ENCODE measurements around the gene DNAJC2. TPM values are rescaled to one million over a fixed set of nuclear protein-coding genes. Genes with fewer than 3 reads are reported as not detected.
"Not testable (repeated sequence)": the region's sequence is repeated elsewhere in the genome, so short reads cannot be mapped to it uniquely, and the experiment has no call there.

Gene DNAJC2
- total RNA-seq, 1 donor from 2014 or later = 67.1 TPM

DNA sequence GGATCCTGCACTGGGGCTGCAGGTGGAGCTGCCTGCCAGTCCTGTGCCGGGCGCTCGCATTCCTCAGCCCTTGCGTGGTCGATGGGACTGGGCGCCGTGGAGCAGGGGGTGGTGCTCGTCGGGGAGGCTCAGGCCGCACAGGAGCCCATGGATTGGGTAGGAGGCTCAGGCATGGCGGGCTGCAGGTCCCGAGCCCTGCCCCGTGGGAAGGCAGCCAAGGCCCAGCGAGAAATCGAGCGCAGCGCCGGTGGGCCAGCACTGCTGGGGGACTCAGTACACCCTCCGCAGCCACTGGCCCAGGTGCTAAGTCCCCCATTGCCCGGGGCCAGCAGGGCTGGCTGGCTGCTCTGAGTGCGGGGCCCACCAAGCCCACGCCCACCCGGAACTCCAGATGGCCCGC lies 69.7 kb downstream of the DNAJC2 start:
- intact Hi-C loops (cut with micrococcal nuclease) = loop anchor here (5.0 kb wide), 1 partner anchor 128 kb away; the partner anchor contains the start of gene NAPEPLD

DNA sequence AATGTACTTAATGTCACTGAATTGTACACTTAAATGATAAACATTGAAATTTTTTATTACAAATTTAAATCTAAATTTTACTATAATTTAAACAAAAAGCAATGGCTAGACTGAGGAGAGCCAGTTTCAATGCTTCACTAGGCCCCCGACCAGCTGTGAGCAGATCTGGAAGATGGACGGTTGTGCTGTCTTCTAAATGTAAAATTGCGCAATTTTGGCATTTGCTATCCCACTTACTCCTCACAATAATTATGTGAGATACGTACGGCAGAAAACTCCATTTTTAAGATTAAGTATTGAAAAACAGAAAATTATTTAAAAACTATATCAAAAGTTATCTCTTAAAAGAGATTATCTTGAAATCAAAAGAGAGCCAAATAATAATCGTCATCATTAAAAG lies 71.2 kb downstream of the DNAJC2 start:
- H3K9me3 Mint-ChIP-seq; intact Hi-C loops (cut with micrococcal nuclease); H3K27ac Mint-ChIP-seq; H3K4me1 Mint-ChIP-seq; DNase-seq; H3K4me3 Mint-ChIP-seq; H3K36me3 Mint-ChIP-seq (ENCODE audit: low read depth); H3K27me3 Mint-ChIP-seq: not testable (repeated sequence)

More for the DNA sequence above, 69.7 kb downstream of the DNAJC2 start:
- not testable (repeated sequence) for H3K27me3 Mint-ChIP-seq; H3K27ac Mint-ChIP-seq; DNase-seq; H3K36me3 Mint-ChIP-seq (ENCODE audit: low read depth); H3K4me3 Mint-ChIP-seq; H3K9me3 Mint-ChIP-seq; H3K4me1 Mint-ChIP-seq

DNA sequence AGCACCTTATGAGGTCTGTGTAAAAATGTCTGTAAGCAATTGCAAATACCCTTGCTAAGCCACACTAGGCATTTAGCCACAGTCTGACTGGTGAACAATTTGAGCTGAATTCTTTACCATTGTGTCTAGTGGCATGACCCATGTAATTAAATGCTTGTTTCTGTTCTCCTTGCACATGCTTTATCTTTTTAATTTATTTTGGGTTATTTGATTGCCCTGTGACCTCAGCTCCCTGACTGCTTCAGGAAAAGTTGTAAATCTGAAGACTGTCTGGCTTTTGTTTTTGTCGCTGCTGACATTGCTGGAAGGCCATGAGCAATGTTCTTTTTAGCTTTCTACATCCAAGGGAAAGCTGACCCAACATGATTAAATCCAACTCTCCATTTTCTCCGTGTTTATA lies 78.3 kb downstream of the DNAJC2 start:
- H3K9me3 Mint-ChIP-seq; H3K27ac Mint-ChIP-seq; H3K36me3 Mint-ChIP-seq (ENCODE audit: low read depth); H3K27me3 Mint-ChIP-seq; intact Hi-C loops (cut with micrococcal nuclease); H3K4me1 Mint-ChIP-seq; H3K4me3 Mint-ChIP-seq; DNase-seq: not testable (repeated sequence)

DNA sequence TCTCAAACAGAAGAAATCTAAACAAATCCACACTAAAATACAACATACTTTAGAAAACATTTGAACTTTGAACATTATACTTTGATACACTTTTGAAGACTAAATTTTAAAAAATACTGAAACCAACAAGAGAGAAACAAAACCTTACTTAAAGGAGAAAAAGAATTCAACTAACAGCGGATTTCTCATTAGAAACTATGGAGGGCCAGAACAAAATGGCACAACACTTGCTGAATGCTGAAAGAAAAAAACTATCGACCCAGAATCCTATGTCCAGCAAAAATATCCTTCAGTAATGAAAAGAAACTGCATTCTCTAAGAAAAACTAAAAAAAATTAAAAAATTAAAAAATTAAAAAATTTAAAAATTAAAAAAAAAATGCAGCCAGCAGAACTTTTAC lies 80.5 kb downstream of the DNAJC2 start:
- DNase-seq; H3K27me3 Mint-ChIP-seq; H3K36me3 Mint-ChIP-seq (ENCODE audit: low read depth); H3K27ac Mint-ChIP-seq; H3K4me1 Mint-ChIP-seq; intact Hi-C loops (cut with micrococcal nuclease); H3K9me3 Mint-ChIP-seq; H3K4me3 Mint-ChIP-seq: not testable (repeated sequence)

Other genes with a start within 250 kb of the DNAJC2 start
- 8.8 and 10.1 TPM in 2 replicates for gene NAPEPLD, start 195.7 kb downstream of the DNAJC2 start, total RNA-seq
- gene PMPCB, start 47.3 kb downstream of the DNAJC2 start, total RNA-seq = 73.1 and 75.9 TPM in 2 replicates
- gene PSMC2, start 2.9 kb upstream of the DNAJC2 start, total RNA-seq = 227 and 229 TPM in 2 replicates
- not detected in 2 replicates for gene SLC26A5, start 101.4 kb upstream of the DNAJC2 start, total RNA-seq